Thyroid gland (tissue), 4 donors: Measurements from ENCODE around the gene KCNIP4.

Experiments
- CTCF ChIP-seq, 6 experiments: fragments of 200-600 bp in 3 of 6; fragments of 450-650 bp in 3 of 6; sonication (generic) in 3 of 6; IDR thresholded peaks; one replicate each; pipeline ENCODE4 v1.5.1; 2016 to 2019; ENCODE audit warnings: antibody characterized with exemption in 6 of 6, mild to moderate bottlenecking in 2 of 6, inconsistent platforms in 1 of 6, moderate library complexity in 1 of 6
- POLR2A ChIP-seq, 2 donors: fragments of 450-650 bp; IDR thresholded peaks; one replicate each; pipeline ENCODE4 v1.6.1; 2017; ENCODE audit warnings: antibody characterized with exemption in 2 of 2, mild to moderate bottlenecking in 2 of 2, moderate library complexity in 1 of 2

GRCh38 chr4:21102667-21103066 is 845.9 kb downstream of the KCNIP4 start:
- TF ChIP-seq POLR2A (IDR thresholded peaks at IDR 0.05) = no peak
- no peak for TF ChIP-seq CTCF (IDR thresholded peaks at IDR 0.05)
